ENCODE data around the gene BCL11A. TPM values are rescaled to one million over a fixed set of nuclear protein-coding genes. Genes with fewer than 3 reads are reported as not detected.

BCL11A gene
- polyA plus RNA-seq, 1 donor, result 28.2 TPM

DNA sequence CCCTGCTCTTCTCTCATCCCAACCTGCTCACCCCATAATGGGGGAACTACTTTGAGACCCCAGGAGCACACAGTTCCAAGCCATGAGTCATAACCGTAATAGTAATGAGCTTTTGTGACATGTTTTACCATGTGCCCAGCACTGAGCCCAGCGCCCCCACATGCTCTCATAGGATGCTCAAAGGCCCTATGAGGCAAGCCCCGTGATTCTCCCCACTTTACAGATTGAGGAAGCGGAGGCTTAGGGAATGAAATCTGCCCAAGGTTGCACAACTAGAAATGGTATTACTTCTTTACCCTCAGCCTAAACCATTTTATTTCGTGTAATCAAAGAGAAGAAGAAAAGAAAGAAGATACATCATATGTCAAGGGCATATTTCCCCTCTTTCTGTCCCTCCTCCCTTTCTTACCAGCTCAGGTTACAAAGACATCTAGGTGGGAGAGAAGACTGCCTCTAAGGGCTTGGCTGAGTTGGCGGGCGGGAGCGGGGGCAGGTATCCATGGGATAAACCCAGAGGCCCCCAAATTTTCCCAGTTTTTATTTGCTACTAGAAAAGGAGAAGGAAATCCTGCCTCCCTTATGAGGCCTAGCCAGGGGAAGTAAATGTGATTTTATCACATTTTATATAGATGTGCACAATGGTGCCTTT is 24.2 kb downstream of the BCL11A start:
- peaks cover 10% of the 10 kb centered on the region for H3K36me3 ChIP-seq (ENCODE audit: control insufficient read depth, insufficient read depth, low read length)
- WGBS (ENCODE audit: insufficient coverage, low lambda C conversion rate), result no CpG with 5 or more reads among the region's 8 CpGs
- no peaks in the 10 kb centered on the region for H3K27me3 ChIP-seq (ENCODE audit: control insufficient read depth, insufficient read depth, low read length)
- peaks cover 54% of the 10 kb centered on the region for H3K4me1 ChIP-seq (ENCODE audit: control insufficient read depth, insufficient read depth, low read length)
- no peaks in the 10 kb centered on the region for H3K9me3 ChIP-seq (ENCODE audit: control insufficient read depth, low read depth, low read length)
- peak overlapping the region; percentile 93 for H3K27ac ChIP-seq (ENCODE audit: low read length)
- H3K4me3 ChIP-seq (ENCODE audit: low read length), result peak overlapping the region; percentile 10
- DNase-seq, result no peak

- no peaks in the 10 kb centered on the region for H3K9me3 ChIP-seq (ENCODE audit: control insufficient read depth, low read depth, low read length)
- no peaks in the 10 kb centered on the region for H3K27me3 ChIP-seq (ENCODE audit: control insufficient read depth, insufficient read depth, low read length)
- DNase-seq, result no peak
- WGBS (ENCODE audit: insufficient coverage, low lambda C conversion rate), result 38% methylated on average over 1 of the region's 9 CpGs
- H3K36me3 ChIP-seq (ENCODE audit: control insufficient read depth, insufficient read depth, low read length), result peaks cover 10% of the 10 kb centered on the region
- peaks cover 51% of the 10 kb centered on the region for H3K4me1 ChIP-seq (ENCODE audit: control insufficient read depth, insufficient read depth, low read length)
- peak overlapping the region; percentile 93 for H3K27ac ChIP-seq (ENCODE audit: low read length)
- H3K4me3 ChIP-seq (ENCODE audit: low read length), result no peak overlapping the region
Measured at GRCh38 chr2:60528281-60529020, 25.0 kb downstream of the BCL11A start.

- H3K4me3 ChIP-seq (ENCODE audit: low read length), result no peak overlapping the region
- no peaks in the 10 kb centered on the region for H3K27me3 ChIP-seq (ENCODE audit: control insufficient read depth, insufficient read depth, low read length)
- DNase-seq, result no peak
- WGBS (ENCODE audit: insufficient coverage, low lambda C conversion rate), result no CpG with 5 or more reads among the region's 8 CpGs
- H3K36me3 ChIP-seq (ENCODE audit: control insufficient read depth, insufficient read depth, low read length), result peaks cover 10% of the 10 kb centered on the region
- peaks cover 46% of the 10 kb centered on the region for H3K4me1 ChIP-seq (ENCODE audit: control insufficient read depth, insufficient read depth, low read length)
- no peak overlapping the region for H3K27ac ChIP-seq (ENCODE audit: low read length)
- H3K9me3 ChIP-seq (ENCODE audit: control insufficient read depth, low read depth, low read length), result no peaks in the 10 kb centered on the region
Measured at GRCh38 chr2:60527762-60528161, 25.7 kb downstream of the BCL11A start.

GRCh38 chr2:60526623-60527022 is 26.8 kb downstream of the BCL11A start:
- Histone ChIP-seq H3K36me3 (ENCODE audit: control insufficient read depth, insufficient read depth, low read length) (peaks cover 11% of the 10 kb centered on the region), H3K4me3 (ENCODE audit: low read length) (no peak overlapping the region), H3K9me3 (ENCODE audit: control insufficient read depth, low read depth, low read length) (no peaks in the 10 kb centered on the region), H3K27me3 (ENCODE audit: control insufficient read depth, insufficient read depth, low read length) (no peaks in the 10 kb centered on the region), H3K27ac (ENCODE audit: low read length) (no peak overlapping the region), H3K4me1 (ENCODE audit: control insufficient read depth, insufficient read depth, low read length) (peaks cover 40% of the 10 kb centered on the region)
- 67% methylated on average over 3 of the region's 9 CpGs for WGBS (ENCODE audit: insufficient coverage, low lambda C conversion rate)
- DNase-seq, result no peak

DNA sequence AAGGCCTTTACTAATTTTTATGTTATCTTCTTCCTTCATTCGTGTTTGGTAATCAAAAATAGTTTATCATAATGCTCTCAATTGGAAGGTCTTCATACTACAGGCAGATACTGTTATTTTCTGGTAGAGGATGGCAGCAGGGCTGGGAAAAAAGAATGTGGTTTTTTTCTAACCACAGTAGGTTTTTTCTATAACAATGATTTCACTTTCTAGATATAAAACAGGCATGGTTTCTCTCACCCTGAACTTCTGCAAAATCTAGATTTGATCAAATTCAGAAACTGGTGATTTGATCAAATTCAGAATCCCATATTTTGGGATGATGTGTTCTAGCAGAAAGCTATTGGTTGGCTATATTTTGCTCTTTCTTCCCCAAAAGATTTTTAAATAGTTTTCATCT is 27.6 kb downstream of the BCL11A start:
- H3K4me1 ChIP-seq (ENCODE audit: control insufficient read depth, insufficient read depth, low read length), result peaks cover 37% of the 10 kb centered on the region
- no peak overlapping the region for H3K27ac ChIP-seq (ENCODE audit: low read length)
- H3K9me3 ChIP-seq (ENCODE audit: control insufficient read depth, low read depth, low read length), result no peaks in the 10 kb centered on the region
- WGBS (ENCODE audit: insufficient coverage, low lambda C conversion rate), result no CpG with 5 or more reads among the region's 1 CpG
- no peak overlapping the region for H3K4me3 ChIP-seq (ENCODE audit: low read length)
- H3K27me3 ChIP-seq (ENCODE audit: control insufficient read depth, insufficient read depth, low read length), result no peaks in the 10 kb centered on the region
- no peak for DNase-seq
- peaks cover 15% of the 10 kb centered on the region for H3K36me3 ChIP-seq (ENCODE audit: control insufficient read depth, insufficient read depth, low read length)

- Histone ChIP-seq H3K4me3 (ENCODE audit: low read length) (no peak overlapping the region), H3K36me3 (ENCODE audit: control insufficient read depth, insufficient read depth, low read length) (peaks cover 15% of the 10 kb centered on the region), H3K4me1 (ENCODE audit: control insufficient read depth, insufficient read depth, low read length) (peaks cover 31% of the 10 kb centered on the region), H3K27ac (ENCODE audit: low read length) (no peak overlapping the region), H3K9me3 (ENCODE audit: control insufficient read depth, low read depth, low read length) (no peaks in the 10 kb centered on the region), H3K27me3 (ENCODE audit: control insufficient read depth, insufficient read depth, low read length) (no peaks in the 10 kb centered on the region)
- 83% methylated on average over 2 of the region's 4 CpGs for WGBS (ENCODE audit: insufficient coverage, low lambda C conversion rate)
- DNase-seq, result no peak
Measured at GRCh38 chr2:60524874-60525273, 28.6 kb downstream of the BCL11A start.

- H3K27ac ChIP-seq (ENCODE audit: low read length), result no peak overlapping the region
- peak in 1 of 2 donors; percentile 33 for DNase-seq
- no peaks in the 10 kb centered on the region for H3K9me3 ChIP-seq (ENCODE audit: control insufficient read depth, low read depth, low read length)
- no peaks in the 10 kb centered on the region for H3K27me3 ChIP-seq (ENCODE audit: control insufficient read depth, insufficient read depth, low read length)
- H3K4me1 ChIP-seq (ENCODE audit: control insufficient read depth, insufficient read depth, low read length), result peaks cover 22% of the 10 kb centered on the region
- peaks cover 15% of the 10 kb centered on the region for H3K36me3 ChIP-seq (ENCODE audit: control insufficient read depth, insufficient read depth, low read length)
- H3K4me3 ChIP-seq (ENCODE audit: low read length), result no peak overlapping the region
- WGBS (ENCODE audit: insufficient coverage, low lambda C conversion rate), result no CpG with 5 or more reads among the region's 6 CpGs
Measured at GRCh38 chr2:60523963-60524362, 29.5 kb downstream of the BCL11A start.

GRCh38 chr2:60522462-60522861 is 31.0 kb downstream of the BCL11A start:
- Histone ChIP-seq H3K4me3 (ENCODE audit: low read length) (no peak overlapping the region), H3K9me3 (ENCODE audit: control insufficient read depth, low read depth, low read length) (no peaks in the 10 kb centered on the region), H3K27ac (ENCODE audit: low read length) (no peak overlapping the region), H3K27me3 (ENCODE audit: control insufficient read depth, insufficient read depth, low read length) (no peaks in the 10 kb centered on the region), H3K36me3 (ENCODE audit: control insufficient read depth, insufficient read depth, low read length) (peaks cover 18% of the 10 kb centered on the region), H3K4me1 (ENCODE audit: control insufficient read depth, insufficient read depth, low read length) (peaks cover 11% of the 10 kb centered on the region)
- no CpG with 5 or more reads among the region's 3 CpGs for WGBS (ENCODE audit: insufficient coverage, low lambda C conversion rate)
- peak in 1 of 2 donors; percentile 20 for DNase-seq

GRCh38 chr2:60521626-60522025 is 31.8 kb downstream of the BCL11A start:
- Histone ChIP-seq H3K27ac (ENCODE audit: low read length) (no peak overlapping the region), H3K4me3 (ENCODE audit: low read length) (no peak overlapping the region), H3K36me3 (ENCODE audit: control insufficient read depth, insufficient read depth, low read length) (peaks cover 10% of the 10 kb centered on the region), H3K4me1 (ENCODE audit: control insufficient read depth, insufficient read depth, low read length) (peaks cover 14% of the 10 kb centered on the region), H3K27me3 (ENCODE audit: control insufficient read depth, insufficient read depth, low read length) (no peaks in the 10 kb centered on the region), H3K9me3 (ENCODE audit: control insufficient read depth, low read depth, low read length) (no peaks in the 10 kb centered on the region)
- no peak for DNase-seq
- no CpG with 5 or more reads among the region's 5 CpGs for WGBS (ENCODE audit: insufficient coverage, low lambda C conversion rate)

- peaks cover 20% of the 10 kb centered on the region for H3K4me1 ChIP-seq (ENCODE audit: control insufficient read depth, insufficient read depth, low read length)
- H3K36me3 ChIP-seq (ENCODE audit: control insufficient read depth, insufficient read depth, low read length), result peaks cover 10% of the 10 kb centered on the region
- WGBS (ENCODE audit: insufficient coverage, low lambda C conversion rate), result no CpG with 5 or more reads among the region's 9 CpGs
- no peak overlapping the region for H3K27ac ChIP-seq (ENCODE audit: low read length)
- H3K27me3 ChIP-seq (ENCODE audit: control insufficient read depth, insufficient read depth, low read length), result no peaks in the 10 kb centered on the region
- no peak for DNase-seq
- H3K9me3 ChIP-seq (ENCODE audit: control insufficient read depth, low read depth, low read length), result no peaks in the 10 kb centered on the region
- H3K4me3 ChIP-seq (ENCODE audit: low read length), result no peak overlapping the region
Measured at GRCh38 chr2:60520917-60521539, 32.4 kb downstream of the BCL11A start.
